HG03060 (cell line): ENCODE results near the gene VWCE.

Source experiments
- ATAC-seq: cut with Tn5 transposase; IDR thresholded peaks from one replicate; pipeline ENCODE4 v1.9.1; 2021; ENCODE audit warnings: low read depth, moderate number of reproducible peaks; ENCODE audit not compliant: unreplicated experiment

VWCE gene

DNA sequence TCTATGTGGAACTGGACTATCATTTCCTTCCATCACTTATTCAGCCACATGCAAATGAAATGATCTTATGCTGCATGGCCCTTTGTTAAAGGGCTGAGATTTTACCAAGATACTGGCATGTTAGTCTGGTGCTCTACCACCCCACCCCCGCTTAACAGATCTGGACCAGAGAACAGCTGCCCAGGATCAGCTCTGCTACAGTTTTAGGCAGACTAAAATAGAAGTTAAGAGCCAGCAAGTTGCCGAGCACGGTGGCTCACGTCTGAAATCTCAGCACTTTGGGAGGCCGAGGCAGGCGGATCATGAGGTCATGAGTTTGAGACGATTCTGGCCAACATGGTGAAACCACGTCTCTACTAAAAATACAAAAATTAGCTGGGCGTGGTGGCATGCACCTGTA, 33.2 kb upstream of the VWCE start:
- no peak for ATAC-seq

DNA sequence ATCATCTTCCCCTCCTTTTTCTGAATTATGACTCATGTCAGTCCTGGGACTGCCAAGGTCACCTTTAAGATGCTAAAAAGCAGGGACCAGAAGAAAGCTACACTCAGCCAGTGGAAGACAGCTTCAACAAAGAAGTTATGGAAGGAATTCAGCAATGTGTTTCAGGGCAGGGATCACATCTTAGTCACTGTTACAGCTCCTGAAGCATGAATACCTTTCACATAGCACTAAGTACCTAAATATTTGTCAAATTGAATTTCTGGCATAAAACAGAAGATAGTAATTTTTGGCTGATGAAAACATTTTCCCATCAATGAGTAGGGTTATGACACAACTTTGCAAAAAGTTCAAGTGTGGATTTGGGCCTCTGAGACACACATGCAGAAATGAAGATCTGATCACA, 32.6 kb upstream of the VWCE start:
- ATAC-seq: no peak

DNA sequence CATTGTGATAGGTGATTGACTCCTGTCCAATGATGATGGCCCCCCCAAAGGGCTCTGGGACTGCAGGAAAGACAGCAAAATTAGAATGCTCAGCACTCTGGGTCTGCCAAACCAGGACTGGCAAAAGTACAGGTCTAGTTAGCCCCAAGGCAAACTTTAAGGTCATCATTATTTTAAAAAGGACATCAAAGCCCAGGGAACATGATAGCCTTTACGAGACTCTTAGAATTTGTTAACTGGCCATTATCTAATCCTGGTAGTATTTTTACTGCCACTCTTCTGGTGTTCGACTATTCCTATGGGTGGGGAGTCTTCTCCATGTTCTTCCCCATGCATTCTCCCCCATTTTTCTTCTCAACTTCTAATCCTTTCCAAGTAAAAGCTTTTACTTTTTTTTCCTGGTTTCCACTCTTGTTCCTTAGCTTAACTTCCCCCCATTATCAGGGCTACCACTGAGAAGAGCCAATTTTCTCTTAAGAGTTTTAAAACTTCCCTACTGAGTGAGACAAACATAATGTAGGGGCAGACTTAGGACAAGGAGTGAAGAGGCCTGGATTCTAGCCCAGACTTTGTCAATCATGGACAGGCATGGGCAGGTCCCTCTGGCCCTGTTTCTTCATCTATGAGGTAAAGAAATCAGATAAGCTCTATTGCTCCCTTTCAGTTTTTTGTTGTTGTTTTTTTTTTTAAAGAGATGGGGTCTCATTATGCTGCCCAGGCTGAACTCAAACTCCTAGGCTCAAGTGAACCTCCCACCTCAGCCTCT, 30.7 kb upstream of the VWCE start:
- no peak for ATAC-seq

DNA sequence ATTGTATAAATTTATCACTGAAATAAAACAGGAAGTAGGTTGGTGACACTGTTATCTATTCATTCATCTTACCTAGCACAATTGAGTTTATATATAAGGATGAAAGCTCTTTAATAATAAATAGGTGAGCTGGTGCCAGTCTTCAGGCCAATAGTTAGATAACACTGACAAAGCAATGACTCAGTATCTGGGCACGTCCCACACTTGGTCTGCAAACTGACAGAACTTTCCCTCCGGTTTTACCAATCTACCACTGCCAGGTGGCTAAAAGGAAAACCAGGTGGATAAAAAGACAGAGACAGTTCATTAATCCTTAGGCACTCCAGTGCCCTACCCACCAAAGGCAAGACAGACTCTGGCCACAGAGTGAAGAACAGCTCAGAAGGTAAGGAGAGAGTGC, 20.1 kb upstream of the VWCE start:
- no peak for ATAC-seq

DNA sequence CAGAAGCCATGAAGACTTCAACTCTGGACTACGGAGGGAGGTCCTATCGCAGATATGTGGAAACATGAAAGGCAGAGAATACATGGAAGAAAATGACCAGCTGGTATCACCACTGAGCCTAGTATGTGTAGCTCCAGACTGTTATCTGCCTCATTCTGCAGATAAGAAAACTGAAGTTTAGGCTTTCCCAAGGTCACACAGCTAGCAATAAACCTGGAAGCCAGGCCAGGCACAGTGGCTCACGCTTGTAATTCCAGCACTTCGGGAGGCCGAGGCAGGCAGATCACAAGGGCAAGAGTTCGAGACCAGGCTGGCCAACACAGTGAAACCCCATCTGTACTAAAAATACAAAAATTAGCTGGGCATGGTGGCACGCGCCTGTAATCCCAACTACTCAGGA, 15.6 kb upstream of the VWCE start:
- no peak for ATAC-seq

DNA sequence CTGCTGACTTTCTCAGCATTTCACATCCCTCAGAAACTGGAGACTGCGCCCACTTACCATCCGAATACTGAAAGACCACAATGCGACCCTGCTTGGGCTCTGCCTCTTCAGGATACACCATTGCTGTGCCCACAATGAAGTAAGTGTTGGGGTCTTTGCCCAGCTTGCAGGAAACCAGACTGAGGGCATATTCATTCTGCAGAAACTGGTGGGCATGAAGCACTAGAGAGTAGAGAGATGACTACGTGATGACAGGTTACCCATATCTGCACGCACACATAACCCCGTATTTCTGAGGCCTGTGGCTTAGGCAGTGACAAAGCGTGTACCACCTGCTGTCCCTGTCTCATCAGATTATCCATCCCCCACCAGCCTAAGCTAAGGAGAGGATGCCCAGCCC, 14.6 kb upstream of the VWCE start:
- no peak for ATAC-seq

DNA sequence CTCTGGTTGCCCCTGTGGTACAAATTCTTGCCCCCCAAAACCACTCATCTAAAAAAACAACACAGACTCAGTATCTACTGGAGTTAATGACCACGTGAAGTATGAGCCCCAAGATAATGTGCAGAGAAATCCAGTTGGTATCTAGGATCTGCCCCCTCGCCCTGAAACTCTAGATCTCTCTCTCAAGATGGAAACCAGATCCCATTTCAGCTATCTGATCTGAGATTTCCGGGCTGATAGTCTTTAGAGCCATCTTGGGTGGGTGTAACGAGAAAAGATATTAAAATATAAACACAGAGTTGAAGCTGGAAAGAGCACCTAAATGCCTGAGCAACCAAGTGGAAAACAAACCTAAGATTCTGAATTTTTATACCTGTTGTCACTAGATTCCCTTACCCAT, 14.0 kb upstream of the VWCE start:
- no peak for ATAC-seq

DNA sequence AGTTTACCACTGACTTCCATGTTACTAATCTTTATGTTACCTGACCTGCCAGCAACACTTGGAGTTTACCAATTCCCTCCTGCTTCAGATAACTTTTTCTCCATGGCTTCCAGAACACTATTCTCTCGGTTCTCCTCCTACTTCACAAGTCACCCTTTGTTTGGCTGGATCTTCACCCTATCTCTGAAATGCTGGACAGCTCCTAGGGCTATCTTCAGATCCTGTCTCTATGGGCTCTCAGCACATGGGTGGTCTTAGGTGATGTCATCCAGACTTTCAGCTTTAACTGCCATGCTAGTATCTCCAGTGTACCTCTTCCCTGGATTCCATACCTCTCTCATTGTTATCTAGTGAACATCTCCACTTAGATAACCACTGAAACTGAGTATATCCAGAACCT, 12.2 kb upstream of the VWCE start:
- no peak for ATAC-seq

DNA sequence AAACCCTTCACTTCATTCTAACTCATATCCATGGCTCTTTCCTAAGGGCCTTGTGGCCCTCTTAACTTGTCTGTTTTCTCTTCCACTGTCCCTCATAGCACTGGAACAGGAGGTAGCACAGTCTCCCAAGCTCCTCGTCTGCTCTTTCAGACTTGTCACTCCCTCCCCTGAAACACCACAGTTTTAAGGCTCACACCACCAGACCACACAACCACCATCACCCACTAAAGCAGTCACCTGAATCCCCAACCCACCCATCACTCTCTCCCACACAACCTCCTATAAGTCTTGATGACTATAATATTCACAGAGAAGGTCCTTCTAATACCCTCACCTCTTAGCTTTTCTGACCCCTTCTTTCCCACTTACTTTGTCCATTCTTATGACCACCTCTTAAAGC, 11.1 kb upstream of the VWCE start:
- ATAC-seq: no peak

DNA sequence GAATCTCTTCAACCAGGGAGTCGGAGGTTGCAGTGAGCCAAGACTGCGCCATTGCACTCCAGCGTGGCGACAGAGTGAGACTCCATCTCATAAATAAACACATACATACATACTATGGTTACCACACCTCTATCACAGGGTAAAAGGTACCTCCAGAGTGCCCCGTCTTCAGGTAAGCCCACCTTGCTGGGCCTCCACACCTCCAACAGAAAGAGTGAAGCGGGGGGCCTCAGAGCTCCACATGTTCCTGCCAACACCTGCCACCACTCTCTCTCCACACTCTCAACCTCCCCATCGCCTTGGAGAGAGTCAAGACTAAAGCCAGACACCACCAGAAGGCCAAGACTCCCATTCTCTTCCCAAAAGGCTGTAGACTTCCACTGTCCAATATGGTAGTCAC, 10.3 kb upstream of the VWCE start:
- no peak for ATAC-seq

DNA sequence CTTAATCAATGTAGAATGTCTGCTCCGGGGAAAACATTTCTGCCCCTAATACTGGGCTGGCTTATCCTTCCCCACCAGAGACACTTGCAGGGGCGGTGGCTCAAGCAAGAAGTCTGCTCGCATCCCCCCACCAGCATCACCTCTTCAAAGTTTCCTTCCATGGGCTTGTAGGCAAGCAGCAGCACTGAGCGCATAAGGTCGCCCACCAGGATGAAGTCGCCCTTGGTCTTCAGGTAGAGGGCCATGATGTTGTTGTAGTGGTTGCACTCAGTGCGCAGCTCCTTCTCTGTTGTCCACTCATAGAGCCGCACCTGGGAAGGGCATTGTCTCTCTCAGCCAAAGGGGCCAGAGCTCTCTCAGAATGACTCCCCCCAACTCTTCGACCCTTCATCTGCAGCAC, 8.6 kb upstream of the VWCE start:
- no peak for ATAC-seq

DNA sequence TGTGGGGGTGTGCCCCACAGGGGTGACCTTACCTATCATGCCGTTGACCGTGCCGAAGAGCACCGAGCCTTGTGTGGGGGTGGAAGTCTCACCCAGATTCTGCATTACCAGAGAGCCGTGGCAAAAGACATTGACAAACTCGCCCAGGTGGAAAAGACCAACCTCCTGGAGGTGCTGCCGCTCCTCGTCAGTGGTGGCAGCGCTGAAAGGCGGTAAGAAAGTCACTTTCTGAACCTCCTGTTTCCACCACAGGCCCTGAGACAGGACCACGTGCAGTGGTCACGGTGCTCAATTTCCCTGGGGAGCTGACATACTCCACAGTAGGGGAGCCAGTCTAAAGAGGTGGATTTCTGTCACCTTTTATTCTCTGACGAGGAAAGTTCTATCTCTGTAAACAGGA, 7.4 kb upstream of the VWCE start:
- ATAC-seq: no peak

DNA sequence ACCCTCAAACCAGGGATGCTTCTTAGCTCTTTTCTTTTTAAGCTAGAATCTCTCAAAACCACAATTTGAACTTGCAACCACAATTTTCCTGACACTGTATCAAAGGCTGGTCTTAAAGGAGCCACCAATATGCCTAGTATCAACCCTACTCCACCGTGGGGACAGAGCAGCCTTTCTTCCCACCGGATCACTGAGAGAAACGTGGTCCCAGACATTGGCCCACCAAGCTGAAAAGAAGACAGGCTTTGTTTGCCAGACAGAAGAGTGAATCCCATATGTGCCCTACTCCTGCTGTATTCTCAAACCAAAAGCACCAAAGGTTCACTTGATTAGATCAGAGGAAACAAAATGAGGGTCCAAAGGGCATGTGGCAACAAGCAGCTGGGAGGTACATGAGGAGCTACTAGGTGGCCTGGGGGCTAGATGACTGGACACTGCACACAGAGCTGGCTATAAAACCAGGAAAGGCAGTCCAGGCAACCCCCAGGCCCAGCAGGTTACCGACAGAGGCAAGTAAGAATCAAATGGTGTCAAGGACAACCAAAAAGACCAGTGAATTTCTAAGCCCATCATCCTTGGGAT, 3.6 kb upstream of the VWCE start:
- ATAC-seq: no peak

DNA sequence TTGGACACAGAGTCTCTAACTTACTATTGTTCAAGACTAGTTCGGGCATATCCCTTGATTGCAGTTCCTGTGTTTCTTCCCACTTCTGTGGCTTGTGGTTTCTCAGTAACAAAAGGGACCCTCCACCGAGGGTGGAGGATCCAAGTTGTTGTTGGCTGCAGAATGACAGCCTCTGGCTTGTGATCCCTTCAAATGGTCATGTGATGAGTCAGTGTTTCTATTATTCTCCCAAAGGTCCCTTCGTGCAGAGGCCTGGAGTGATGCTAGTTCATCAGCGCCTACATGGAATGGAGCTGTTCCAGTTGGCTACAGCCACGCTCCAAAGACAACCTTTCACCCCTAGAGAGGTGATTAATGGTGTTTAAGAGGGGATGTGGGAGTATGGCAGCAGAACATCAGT, 2.6 kb upstream of the VWCE start:
- no peak for ATAC-seq

DNA sequence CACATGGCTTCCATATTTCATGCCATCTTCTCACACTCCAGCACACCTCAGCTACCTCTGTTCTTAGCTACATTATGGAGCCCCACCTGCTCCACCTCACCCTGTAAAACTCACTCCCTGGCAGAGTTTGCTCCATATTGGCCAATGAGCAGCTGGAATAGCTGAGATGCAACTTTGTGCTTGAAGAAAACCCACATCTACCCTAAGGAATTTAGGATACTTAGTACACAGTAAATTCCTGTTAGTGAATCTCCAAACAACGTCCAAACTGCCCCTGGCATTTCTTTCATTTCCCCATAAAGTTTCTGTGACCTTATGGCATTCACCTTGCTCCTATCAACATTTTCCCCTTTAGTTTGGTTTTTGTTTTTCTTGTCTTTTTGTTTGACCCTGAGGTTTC, 2.2 kb upstream of the VWCE start:
- no peak for ATAC-seq

DNA sequence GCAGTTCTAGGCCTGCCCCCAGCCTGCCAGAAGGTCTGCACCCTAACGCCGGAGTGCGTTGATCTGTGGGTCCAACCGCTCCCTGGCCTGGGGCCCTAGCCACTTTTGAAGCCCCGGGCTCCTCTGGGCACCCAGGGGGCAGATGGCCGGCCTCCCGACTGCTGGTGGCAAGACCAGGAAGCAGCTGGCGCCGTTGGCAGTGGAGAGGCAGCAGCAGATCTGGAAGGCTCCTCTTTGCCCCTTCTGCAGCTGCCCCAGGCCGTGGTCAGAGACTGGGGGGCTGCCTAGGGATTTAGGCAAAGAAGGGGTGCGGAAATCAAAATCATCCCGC, 445 bp upstream of the VWCE start:
- no peak for ATAC-seq

DNA sequence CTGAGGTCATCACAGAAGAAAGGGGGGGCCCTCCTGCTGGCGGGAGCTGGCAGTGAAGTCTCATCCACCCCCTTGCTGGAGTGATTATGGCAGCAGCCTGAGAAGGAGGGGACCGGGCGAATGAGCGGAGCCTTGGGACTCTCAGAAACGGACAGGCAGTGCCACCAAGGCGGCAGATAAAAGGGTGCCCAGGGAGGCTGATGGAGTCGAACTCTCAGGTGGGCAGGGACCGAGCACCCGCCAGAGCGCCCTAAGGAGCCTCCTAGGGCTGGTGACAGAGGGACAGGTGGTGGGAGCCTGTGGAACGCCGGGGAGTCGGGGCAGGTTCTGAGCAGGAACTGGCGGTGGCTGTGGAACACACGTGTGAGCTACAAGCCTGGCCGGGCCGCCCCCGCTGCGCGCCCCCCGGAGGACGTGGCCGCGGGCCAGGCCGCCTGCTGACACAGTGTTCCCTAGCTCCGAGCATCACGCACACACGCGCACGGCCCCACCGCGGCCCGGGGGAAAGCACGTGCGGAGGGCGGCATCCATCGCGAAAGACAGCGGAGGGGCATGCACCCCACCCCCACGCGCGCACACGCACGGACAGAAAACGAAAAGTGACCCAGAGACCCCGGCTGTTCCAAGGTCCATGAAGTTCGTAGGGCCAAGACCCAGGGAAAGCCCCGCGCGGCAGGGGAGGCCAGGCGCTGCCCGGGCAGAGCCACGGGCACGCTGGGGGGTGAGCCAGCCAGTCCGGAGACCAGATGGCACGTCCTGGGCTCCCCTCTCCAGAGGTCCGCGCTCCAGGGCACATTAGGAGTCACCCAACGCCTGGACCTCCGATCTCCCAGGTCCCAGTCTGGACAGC, 1.0 kb downstream of the VWCE start:
- no peak for ATAC-seq

DNA sequence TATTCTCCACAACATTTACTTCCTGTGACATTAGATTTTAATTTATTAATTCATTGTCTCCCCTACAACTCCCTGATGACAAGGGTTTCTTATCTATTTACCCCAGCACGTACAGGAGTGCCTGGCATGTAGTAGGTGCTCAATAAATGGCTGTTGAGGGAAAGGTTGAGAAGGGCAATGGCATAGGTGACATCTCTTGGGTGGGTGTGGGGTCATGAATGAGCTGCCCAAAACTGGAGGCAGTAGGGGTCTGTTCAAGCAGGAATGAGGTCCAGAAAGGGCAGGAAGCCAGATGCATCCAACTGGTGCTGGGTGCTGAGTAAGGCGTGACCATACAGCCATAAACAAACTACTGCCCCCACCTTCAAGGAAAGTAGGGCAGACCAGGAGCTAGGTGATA, 2.8 kb downstream of the VWCE start:
- no peak for ATAC-seq

DNA sequence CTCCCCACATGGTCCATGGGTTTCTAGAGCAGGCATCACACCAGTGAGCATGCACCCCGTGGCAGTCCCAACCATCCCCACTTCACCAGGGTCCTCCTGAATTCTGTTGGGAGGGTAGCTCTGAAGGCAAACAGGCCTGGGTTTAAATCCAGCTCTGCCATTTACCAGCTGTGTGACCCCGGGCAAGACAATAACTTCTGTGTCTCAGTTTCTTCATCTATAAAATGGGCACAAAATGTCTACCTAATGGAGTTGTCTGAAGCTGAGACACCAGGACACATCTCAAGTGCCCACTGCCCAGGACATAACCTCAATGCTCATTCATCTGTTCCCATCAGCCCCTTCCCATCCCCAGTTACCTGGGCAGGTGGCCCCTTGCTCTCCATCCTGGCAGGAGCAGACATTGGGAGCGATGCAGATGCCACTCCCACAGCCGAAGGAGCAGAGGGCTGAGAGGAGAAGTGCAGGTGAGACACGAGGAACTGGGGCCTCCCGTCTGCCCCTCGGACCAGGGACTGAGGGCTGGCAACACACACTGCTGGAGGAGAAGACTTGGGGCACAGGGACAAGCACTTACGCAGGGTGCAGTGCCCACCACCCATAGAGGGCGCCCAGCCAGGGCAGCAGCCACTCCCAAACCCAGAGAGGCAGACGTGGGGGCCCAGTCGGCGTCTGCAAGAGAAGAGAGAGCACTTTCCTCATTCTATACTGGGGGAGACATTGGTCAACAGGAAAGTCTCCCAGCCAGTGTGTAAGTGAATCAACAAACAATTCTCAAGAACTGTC, 4.0 kb downstream of the VWCE start:
- no peak for ATAC-seq

DNA sequence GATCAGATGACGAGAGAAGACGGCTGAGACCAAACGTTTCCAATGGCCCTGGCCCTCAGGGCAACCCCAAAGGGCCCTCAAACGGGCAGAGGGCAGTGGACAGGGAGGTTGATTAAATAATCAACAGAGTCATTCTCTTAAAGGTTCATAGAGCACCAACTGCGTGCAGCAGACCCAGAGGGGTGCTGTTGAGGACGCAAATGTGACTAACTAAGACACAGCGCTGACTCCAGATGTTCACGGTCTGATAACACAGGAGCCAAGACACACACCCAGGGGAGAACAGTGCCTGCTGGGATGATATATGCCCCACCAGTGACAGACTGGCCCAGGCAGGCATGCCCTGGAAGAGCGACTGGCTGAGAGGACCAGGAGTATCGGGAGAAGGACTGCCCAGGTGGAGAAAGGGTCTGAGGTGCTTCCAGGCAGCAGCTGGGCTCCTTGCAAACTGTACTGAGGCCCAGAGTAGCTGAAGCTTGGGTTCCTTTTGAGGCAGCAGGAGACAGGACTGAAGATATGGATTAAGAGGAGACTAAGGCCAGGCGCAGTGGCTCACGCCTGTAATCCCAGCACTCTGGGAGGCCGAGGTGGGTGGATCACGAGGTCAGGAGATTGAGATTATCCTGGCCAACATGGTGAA, 7.7 kb downstream of the VWCE start:
- no peak for ATAC-seq

DNA sequence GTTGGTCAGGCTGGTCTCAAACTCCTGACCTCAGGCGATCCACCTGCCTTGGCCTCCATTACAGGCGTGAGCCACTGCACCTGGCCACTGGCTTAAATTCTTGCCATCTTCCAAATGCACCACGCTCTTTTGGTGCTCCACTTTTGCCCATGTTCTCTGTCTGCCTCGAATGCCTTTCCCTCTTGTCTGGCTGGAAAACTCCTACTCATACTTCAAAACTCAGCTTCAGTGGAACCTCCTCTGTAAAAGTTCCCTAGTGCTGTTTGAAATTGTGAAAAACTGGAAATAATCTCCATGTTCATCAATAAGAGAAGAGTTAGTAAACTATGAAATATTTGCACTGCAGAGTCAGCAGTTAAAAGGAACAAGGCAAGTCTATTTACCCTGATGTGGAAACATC, 11.5 kb downstream of the VWCE start:
- no peak for ATAC-seq
